ENCODE data around the gene COQ8B. TPM values are rescaled to one million over a fixed set of nuclear protein-coding genes. Genes with fewer than 3 reads are reported as not detected.

COQ8B gene
- total and polyA plus RNA-seq, 10 donors = 18.4 to 40.2 (median 32.6) TPM

GRCh38 chr19:40721936-40722661, 5.4 kb upstream of the COQ8B start:
- Histone ChIP-seq H3K27me3 (replicated peaks in 1 of 7) (no peaks in the 10 kb centered on the region), H3K27ac (peak overlapping the region in 5 of 8 donors; percentile 33 to 96 (median 94)), H3K36me3 (peaks cover 0 to 49% (median 26%) of the 10 kb centered on the region in 6 donors), H3K4me1 (peaks cover 36 to 80% (median 57%) of the 10 kb centered on the region in 6 donors), H3K9me3 (no peaks in the 10 kb centered on the region), H3K4me3 (peak overlapping the region in 1 of 8 donors; percentile 84)
- no peak for TF ChIP-seq POLR2A (IDR thresholded peaks at IDR 0.05)
- peak in 1 of 3 donors; percentile 29 for TF ChIP-seq POLR2AphosphoS5 (IDR thresholded peaks at IDR 0.05)
- TF ChIP-seq, protein P1, sequence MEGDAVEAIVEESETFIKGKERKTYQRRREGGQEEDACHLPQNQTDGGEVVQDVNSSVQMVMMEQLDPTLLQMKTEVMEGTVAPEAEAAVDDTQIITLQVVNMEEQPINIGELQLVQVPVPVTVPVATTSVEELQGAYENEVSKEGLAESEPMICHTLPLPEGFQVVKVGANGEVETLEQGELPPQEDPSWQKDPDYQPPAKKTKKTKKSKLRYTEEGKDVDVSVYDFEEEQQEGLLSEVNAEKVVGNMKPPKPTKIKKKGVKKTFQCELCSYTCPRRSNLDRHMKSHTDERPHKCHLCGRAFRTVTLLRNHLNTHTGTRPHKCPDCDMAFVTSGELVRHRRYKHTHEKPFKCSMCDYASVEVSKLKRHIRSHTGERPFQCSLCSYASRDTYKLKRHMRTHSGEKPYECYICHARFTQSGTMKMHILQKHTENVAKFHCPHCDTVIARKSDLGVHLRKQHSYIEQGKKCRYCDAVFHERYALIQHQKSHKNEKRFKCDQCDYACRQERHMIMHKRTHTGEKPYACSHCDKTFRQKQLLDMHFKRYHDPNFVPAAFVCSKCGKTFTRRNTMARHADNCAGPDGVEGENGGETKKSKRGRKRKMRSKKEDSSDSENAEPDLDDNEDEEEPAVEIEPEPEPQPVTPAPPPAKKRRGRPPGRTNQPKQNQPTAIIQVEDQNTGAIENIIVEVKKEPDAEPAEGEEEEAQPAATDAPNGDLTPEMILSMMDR (IDR thresholded peaks at IDR 0.05 in 8 of 11, conservative IDR thresholded peaks at IDR 0.05 in 3 of 11) = no peak
- intact Hi-C loops (cut with DNase I; ENCODE audit: low total_unique reads) = no loop called here
- 62 to 84% (median 70%) methylated on average over 9 of the region's 9 CpGs for WGBS, 5 donors
- DNase-seq = no peak

- WGBS, 5 donors = 69 to 86% (median 83%) methylated on average over 6 of the region's 6 CpGs
- intact Hi-C loops (cut with DNase I; ENCODE audit: low total_unique reads) = no loop called here
- H3K36me3 ChIP-seq = peaks cover 0 to 39% (median 18%) of the 10 kb centered on the region in 6 donors
- H3K4me3 ChIP-seq = peak overlapping the region in 4 of 8 donors; percentile 69 to 84 (median 72)
- H3K27ac ChIP-seq = peak overlapping the region; percentile 53 to 96 (median 92)
- TF ChIP-seq, protein P1 (IDR thresholded peaks at IDR 0.05 in 8 of 11, conservative IDR thresholded peaks at IDR 0.05 in 3 of 11) = no peak
- TF ChIP-seq POLR2A (IDR thresholded peaks at IDR 0.05) (no peak), POLR2AphosphoS5 (IDR thresholded peaks at IDR 0.05) (no peak)
- no peaks in the 10 kb centered on the region for H3K9me3 ChIP-seq
- H3K27me3 ChIP-seq (replicated peaks in 1 of 7) = no peaks in the 10 kb centered on the region
- DNase-seq = no peak
- peaks cover 39 to 85% (median 62%) of the 10 kb centered on the region in 6 donors for H3K4me1 ChIP-seq
Measured at GRCh38 chr19:40721140-40721486, 4.4 kb upstream of the COQ8B start.

DNA sequence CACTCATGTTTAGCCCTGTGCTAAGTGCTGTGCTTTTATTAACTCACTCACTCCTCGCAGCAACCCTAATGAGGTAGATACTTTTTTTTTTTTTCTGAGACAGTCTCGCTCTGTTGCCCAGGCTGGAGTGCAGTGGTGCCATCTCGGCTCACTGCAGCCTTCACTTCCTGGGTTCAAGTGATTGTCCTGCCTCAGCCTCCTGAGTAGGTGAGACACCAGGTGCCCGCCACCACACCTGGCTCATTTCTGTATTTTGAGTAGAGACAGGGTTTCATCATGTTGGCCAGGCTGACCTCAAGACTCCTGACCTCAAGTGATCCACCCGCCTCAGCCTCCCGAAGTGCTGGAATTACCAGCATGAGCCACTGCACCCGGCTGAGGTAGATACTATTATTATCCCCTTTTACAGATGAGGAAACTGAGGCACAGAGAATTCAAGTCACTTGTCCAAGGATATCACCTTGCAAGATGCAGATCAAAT, 2.8 kb upstream of the COQ8B start:
- TF ChIP-seq POLR2AphosphoS5 (IDR thresholded peaks at IDR 0.05) (no peak), POLR2A (IDR thresholded peaks at IDR 0.05) (no peak)
- TF ChIP-seq, protein P1 (IDR thresholded peaks at IDR 0.05 in 8 of 11, conservative IDR thresholded peaks at IDR 0.05 in 3 of 11) = no peak
- Histone ChIP-seq H3K27ac (peak overlapping the region; percentile 36 to 96 (median 92)), H3K9me3 (no peaks in the 10 kb centered on the region), H3K4me3 (peak overlapping the region; percentile 69 to 84 (median 74)), H3K27me3 (replicated peaks in 1 of 7) (no peaks in the 10 kb centered on the region), H3K4me1 (peaks cover 46 to 95% (median 75%) of the 10 kb centered on the region in 6 donors), H3K36me3 (peaks cover 0 to 23% (median 4%) of the 10 kb centered on the region in 6 donors)
- WGBS, 5 donors = 53 to 69% (median 65%) methylated on average over 7 of the region's 7 CpGs
- DNase-seq = no peak
- intact Hi-C loops (cut with DNase I; ENCODE audit: low total_unique reads) = no loop called here

DNA sequence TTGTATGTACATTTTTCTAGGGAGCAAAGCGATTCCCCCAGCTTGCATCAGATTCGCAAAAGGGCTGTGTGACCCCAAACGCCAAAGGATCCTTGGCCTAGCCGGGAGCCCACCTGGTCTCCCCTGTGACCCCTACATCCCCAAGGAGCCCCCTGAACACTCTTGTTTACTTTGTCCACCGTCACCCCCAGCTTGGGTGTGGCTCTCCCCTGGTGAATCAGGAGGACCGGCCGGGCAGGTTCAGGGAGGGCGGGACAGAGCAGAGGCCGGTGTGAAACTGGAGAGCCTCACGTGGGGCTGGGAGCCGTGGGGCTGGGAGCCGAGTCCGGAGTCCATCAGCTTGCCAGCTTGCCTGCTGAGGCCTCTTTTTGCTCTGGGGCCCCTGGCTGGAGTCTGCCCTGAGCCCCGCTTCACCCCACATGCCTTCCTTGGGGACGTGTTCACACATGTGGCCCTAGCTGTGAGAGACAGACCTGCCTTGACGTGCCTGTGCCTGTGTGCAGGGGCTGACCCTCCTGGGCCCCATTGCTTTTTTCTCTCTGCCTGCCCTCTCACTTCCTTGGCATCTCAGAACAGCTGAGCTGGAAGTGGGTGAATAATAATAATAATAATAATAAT, 2.2 kb upstream of the COQ8B start:
- intact Hi-C loops (cut with DNase I; ENCODE audit: low total_unique reads) = no loop called here
- peaks cover 50 to 95% (median 79%) of the 10 kb centered on the region in 6 donors for H3K4me1 ChIP-seq
- no peaks in the 10 kb centered on the region for H3K27me3 ChIP-seq (replicated peaks in 1 of 7)
- TF ChIP-seq POLR2AphosphoS5 (IDR thresholded peaks at IDR 0.05) (peak in 2 of 3 donors; percentile 37 to 50), POLR2A (IDR thresholded peaks at IDR 0.05) (no peak)
- peak overlapping the region; percentile 69 to 84 (median 74) for H3K4me3 ChIP-seq
- H3K36me3 ChIP-seq = peaks cover 0 to 17% (median 2%) of the 10 kb centered on the region in 6 donors
- H3K9me3 ChIP-seq = no peaks in the 10 kb centered on the region
- 22 to 32% (median 27%) methylated on average over 8 to 16 of the region's 16 CpGs for WGBS, 5 donors
- peak overlapping the region; percentile 54 to 96 (median 92) for H3K27ac ChIP-seq
- peak; percentile 82 for DNase-seq
